NT2/D1 (cell line): ENCODE data around the gene WDR43.

ENCODE experiments used
- SUZ12 ChIP-seq: IDR thresholded peaks from 2 replicates; pipeline ENCODE4 v1.6.1; 2011; ENCODE audit not compliant: insufficient read length, insufficient read depth; ENCODE audit errors: extremely low read depth
- ZNF274 ChIP-seq: IDR thresholded peaks from 2 replicates; pipeline ENCODE4 v1.6.1; 2011; ENCODE audit warnings: mild to moderate bottlenecking, low read depth, low read length

DNA sequence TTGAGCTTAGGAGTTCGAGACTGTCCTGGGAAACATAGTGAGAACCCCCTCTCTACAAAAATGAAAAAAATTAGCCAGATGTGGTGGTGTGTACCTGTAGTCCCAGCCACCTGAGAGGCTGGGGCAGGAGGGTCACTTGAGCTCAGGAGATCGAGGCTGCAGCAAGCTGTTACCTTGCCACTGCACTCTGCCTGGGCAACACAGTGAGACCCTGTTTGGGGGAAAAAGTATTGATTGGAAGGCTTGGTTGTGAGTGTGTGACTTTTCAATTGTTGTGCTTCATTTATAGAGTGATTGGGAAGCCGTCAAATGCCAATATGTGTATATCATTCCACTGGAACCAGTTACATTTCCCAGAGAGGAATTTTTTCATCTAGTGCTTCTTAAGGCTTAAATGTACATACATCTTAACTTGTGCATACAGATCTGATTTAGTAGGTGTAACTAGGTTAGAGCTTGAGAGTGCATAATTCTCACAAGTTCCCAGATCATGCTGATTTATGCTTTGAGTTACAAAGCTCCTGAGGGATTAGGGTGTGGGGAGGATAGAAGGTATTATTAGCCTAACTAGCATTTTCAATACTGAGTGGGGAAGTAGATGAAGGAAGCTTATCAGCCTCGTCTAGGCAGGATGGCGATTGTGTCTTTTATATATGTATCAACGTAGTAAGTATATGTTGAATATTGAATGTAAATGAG, 15.3 kb downstream of the WDR43 start:
- TF ChIP-seq SUZ12 (no peak), ZNF274 (no peak)
